DND-41 (cell line): ENCODE data around the gene EFHC2.

Source experiments
- ATAC-seq: fragments of 200-7000 bp; cut with Tn5 transposase; 3 replicates; pipeline ENCODE4 v1.9.1; 2021; ENCODE audit warnings: low read depth; ENCODE audit not compliant: insufficient read depth
- DNase-seq: peaks from one replicate; pipeline ENCODE4 v3.0.0-alpha.2; 2020
- H2AFZ ChIP-seq: 2 replicates; pipeline ENCODE4 v1.6.0; 2012; ENCODE audit warnings: low read depth, low read length
- H3K27ac ChIP-seq: 2 replicates; pipeline ENCODE4 v1.5.1; 2012; ENCODE audit warnings: low read length, inconsistent platforms
- H3K27me3 ChIP-seq: fragments of 200-600 bp; sonication (generic); 2 replicates; pipeline ENCODE4 v1.6.0; 2012; ENCODE audit warnings: low read length, mild to moderate bottlenecking, inconsistent platforms; ENCODE audit not compliant: insufficient read depth, poor library complexity
- H3K36me3 ChIP-seq: 2 replicates; pipeline ENCODE4 v1.5.1; 2012; ENCODE audit warnings: low read length, inconsistent platforms; ENCODE audit not compliant: insufficient read depth
- H3K4me1 ChIP-seq: 2 replicates; pipeline ENCODE4 v1.5.1; 2012; ENCODE audit warnings: mild to moderate bottlenecking, low read length; ENCODE audit not compliant: insufficient read depth
- H3K4me2 ChIP-seq: 2 replicates; pipeline ENCODE4 v1.6.0; 2012; ENCODE audit warnings: mild to moderate bottlenecking, moderate library complexity, low read length, inconsistent platforms; ENCODE audit not compliant: insufficient read depth
- H3K4me3 ChIP-seq, 2 experiments: fragments of 200-600 bp in 1 of 2; shearing (Covaris generic) in 1 of 2; 2 replicates each; pipeline ENCODE4 v1.5.1; 2012 to 2016; ENCODE audit warnings: inconsistent platforms in 2 of 2, low read length in 2 of 2, mild to moderate bottlenecking in 2 of 2, low read depth in 1 of 2, moderate library complexity in 1 of 2
- H3K79me2 ChIP-seq: 2 replicates; pipeline ENCODE4 v1.6.0; 2012; ENCODE audit warnings: low read length, inconsistent platforms; ENCODE audit not compliant: insufficient read depth
- H3K9ac ChIP-seq: 2 replicates; pipeline ENCODE4 v1.6.0; 2012; ENCODE audit warnings: low read depth, mild to moderate bottlenecking, inconsistent platforms, low read length, moderate library complexity
- H3K9me3 ChIP-seq: 2 replicates; pipeline ENCODE4 v1.5.1; 2012; ENCODE audit warnings: low read length, moderate library complexity, mild to moderate bottlenecking, inconsistent platforms; ENCODE audit not compliant: insufficient read depth, severe bottlenecking
- H4K20me1 ChIP-seq: 2 replicates; pipeline ENCODE4 v1.6.0; 2012; ENCODE audit warnings: low read length; ENCODE audit not compliant: insufficient read depth
- EZH2 ChIP-seq: IDR thresholded peaks from 3 replicates; pipeline ENCODE4 v1.6.1; 2012; ENCODE audit warnings: borderline replicate concordance, low read depth, mild to moderate bottlenecking, moderate library complexity, low read length, inconsistent platforms; ENCODE audit not compliant: severe bottlenecking
- TF ChIP-seq, protein P1 (sequence below): IDR thresholded peaks from 2 replicates; pipeline ENCODE4 v1.5.1; 2012; ENCODE audit warnings: borderline replicate concordance, low read length, moderate library complexity, mild to moderate bottlenecking; ENCODE audit not compliant: poor library complexity, severe bottlenecking; ENCODE audit errors: extremely low read depth

The EFHC2 gene

GRCh38 chrX:44174061-44174460, 169.4 kb downstream of the EFHC2 start:
- Histone ChIP-seq H3K27me3 (no peaks in the 10 kb centered on the region), H3K9ac (no peak overlapping the region), H3K4me2 (no peak overlapping the region), H3K27ac (no peak overlapping the region), H4K20me1 (no peaks in the 10 kb centered on the region), H3K36me3 (no peaks in the 10 kb centered on the region), H2AFZ (no peak overlapping the region), H3K4me1 (no peaks in the 10 kb centered on the region), H3K9me3 (no peaks in the 10 kb centered on the region), H3K79me2 (no peaks in the 10 kb centered on the region), H3K4me3 (no peak overlapping the region)
- TF ChIP-seq, protein P1, sequence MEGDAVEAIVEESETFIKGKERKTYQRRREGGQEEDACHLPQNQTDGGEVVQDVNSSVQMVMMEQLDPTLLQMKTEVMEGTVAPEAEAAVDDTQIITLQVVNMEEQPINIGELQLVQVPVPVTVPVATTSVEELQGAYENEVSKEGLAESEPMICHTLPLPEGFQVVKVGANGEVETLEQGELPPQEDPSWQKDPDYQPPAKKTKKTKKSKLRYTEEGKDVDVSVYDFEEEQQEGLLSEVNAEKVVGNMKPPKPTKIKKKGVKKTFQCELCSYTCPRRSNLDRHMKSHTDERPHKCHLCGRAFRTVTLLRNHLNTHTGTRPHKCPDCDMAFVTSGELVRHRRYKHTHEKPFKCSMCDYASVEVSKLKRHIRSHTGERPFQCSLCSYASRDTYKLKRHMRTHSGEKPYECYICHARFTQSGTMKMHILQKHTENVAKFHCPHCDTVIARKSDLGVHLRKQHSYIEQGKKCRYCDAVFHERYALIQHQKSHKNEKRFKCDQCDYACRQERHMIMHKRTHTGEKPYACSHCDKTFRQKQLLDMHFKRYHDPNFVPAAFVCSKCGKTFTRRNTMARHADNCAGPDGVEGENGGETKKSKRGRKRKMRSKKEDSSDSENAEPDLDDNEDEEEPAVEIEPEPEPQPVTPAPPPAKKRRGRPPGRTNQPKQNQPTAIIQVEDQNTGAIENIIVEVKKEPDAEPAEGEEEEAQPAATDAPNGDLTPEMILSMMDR = no peak
- no peak for TF ChIP-seq EZH2
- DNase-seq (no peak), ATAC-seq (no peak)

DNA sequence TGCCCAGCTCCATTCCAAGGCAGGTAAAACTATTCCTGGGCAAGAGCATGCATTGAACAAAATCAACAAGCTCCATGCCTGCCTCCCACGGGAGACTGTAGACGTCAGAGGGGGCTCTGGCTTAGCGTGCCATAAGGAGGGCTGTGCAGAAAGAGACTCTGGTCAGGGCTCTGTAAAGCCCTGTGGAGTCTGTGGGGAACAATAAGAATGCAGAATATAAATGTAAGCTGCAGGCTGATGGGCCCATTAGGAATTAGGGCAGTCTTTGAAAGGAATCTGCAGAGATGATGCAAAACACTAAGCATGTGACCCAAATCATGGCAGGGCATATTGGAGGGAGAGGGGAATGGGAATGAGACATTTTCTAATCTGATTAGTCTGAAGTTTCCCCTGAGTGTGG, 170.3 kb downstream of the EFHC2 start:
- DNase-seq = no peak

GRCh38 chrX:44167116-44167515, 176.4 kb downstream of the EFHC2 start:
- ATAC-seq (no peak), DNase-seq (no peak)
- Histone ChIP-seq H2AFZ (no peak overlapping the region), H3K4me1 (no peaks in the 10 kb centered on the region), H4K20me1 (no peaks in the 10 kb centered on the region), H3K9ac (no peak overlapping the region), H3K9me3 (no peaks in the 10 kb centered on the region), H3K4me3 (no peak overlapping the region), H3K4me2 (no peak overlapping the region), H3K36me3 (no peaks in the 10 kb centered on the region), H3K27me3 (no peaks in the 10 kb centered on the region), H3K79me2 (no peaks in the 10 kb centered on the region), H3K27ac (no peak overlapping the region)
- TF ChIP-seq EZH2 = no peak
- TF ChIP-seq, protein P1 = no peak

More for the DNA sequence above, 170.3 kb downstream of the EFHC2 start:
- no peak for TF ChIP-seq EZH2
- TF ChIP-seq, protein P1 = no peak
- Histone ChIP-seq H3K36me3 (no peaks in the 10 kb centered on the region), H2AFZ (no peak overlapping the region), H3K27ac (no peak overlapping the region), H3K27me3 (no peaks in the 10 kb centered on the region), H3K4me2 (no peak overlapping the region), H3K9ac (no peak overlapping the region), H3K4me3 (no peak overlapping the region), H3K79me2 (no peaks in the 10 kb centered on the region), H3K4me1 (no peaks in the 10 kb centered on the region), H3K9me3 (no peaks in the 10 kb centered on the region), H4K20me1 (no peaks in the 10 kb centered on the region)
- ATAC-seq = no peak

DNA sequence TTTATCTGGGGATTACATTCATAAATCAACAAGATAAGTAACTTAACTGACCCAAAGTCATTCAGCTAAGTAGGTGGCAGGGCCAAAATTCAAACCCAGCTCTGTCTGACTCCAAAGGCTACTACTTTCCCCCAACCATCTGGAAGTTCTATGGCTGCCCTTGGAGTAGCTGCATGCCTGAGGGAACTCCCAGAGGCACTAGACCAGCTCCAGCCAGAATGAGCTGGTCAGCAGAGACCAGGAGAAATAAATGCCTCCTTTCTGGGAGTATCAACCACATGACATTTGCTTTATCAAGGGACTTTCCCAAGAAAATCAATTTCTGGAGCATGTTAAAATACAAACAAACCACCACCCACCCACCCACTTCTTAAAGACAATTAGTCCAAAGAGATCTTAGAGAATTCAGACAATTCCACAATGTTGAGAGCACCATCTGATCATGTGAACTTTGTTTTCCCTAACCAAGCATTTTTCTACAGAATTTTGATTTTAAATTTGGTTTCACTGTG, 180.5 kb downstream of the EFHC2 start:
- Histone ChIP-seq H2AFZ (no peak overlapping the region), H3K4me1 (no peaks in the 10 kb centered on the region), H3K4me3 (no peak overlapping the region), H3K36me3 (no peaks in the 10 kb centered on the region), H4K20me1 (no peaks in the 10 kb centered on the region), H3K27me3 (no peaks in the 10 kb centered on the region), H3K9ac (no peak overlapping the region), H3K9me3 (no peaks in the 10 kb centered on the region), H3K27ac (no peak overlapping the region), H3K79me2 (no peaks in the 10 kb centered on the region), H3K4me2 (no peak overlapping the region)
- no peak for TF ChIP-seq EZH2
- TF ChIP-seq, protein P1 = no peak
- no peak for ATAC-seq
- DNase-seq = no peak
